Neuron (in vitro differentiated cells): ENCODE results near the gene LIN7B.

Experiments
- H2AFZ ChIP-seq: one replicate; pipeline ENCODE4 v1.6.1; 2013; ENCODE audit warnings: low read depth, mild to moderate bottlenecking, inconsistent platforms, low read length, moderate library complexity
- H3K27me3 ChIP-seq: one replicate; pipeline ENCODE4 v1.6.1; 2013; ENCODE audit warnings: low read length; ENCODE audit not compliant: insufficient read depth
- H3K36me3 ChIP-seq: one replicate; pipeline ENCODE4 v1.6.1; 2013; ENCODE audit warnings: low read length; ENCODE audit not compliant: insufficient read depth
- H3K4me1 ChIP-seq: one replicate; pipeline ENCODE4 v1.6.1; 2013; ENCODE audit warnings: low read length; ENCODE audit not compliant: insufficient read depth
- H3K4me3 ChIP-seq: 2 replicates; pipeline ENCODE4 v1.5.1; 2013; ENCODE audit warnings: mild to moderate bottlenecking, low read length, moderate library complexity
- H3K9me3 ChIP-seq: one replicate; pipeline ENCODE4 v1.6.1; 2013; ENCODE audit warnings: low read length

Gene LIN7B

GRCh38 chr19:49103331-49104085 lies 10.7 kb upstream of the LIN7B start:
- Histone ChIP-seq H3K27me3 (no peaks in the 10 kb centered on the region), H3K36me3 (peaks cover 82% of the 10 kb centered on the region), H3K4me3 (no peak overlapping the region), H2AFZ (no peak overlapping the region), H3K9me3 (no peaks in the 10 kb centered on the region), H3K4me1 (no peaks in the 10 kb centered on the region)

GRCh38 chr19:49104229-49104864 lies 9.8 kb upstream of the LIN7B start:
- Histone ChIP-seq H2AFZ (no peak overlapping the region), H3K27me3 (no peaks in the 10 kb centered on the region), H3K4me1 (no peaks in the 10 kb centered on the region), H3K9me3 (no peaks in the 10 kb centered on the region), H3K4me3 (no peak overlapping the region), H3K36me3 (peaks cover 82% of the 10 kb centered on the region)

GRCh38 chr19:49106648-49107135 lies 7.5 kb upstream of the LIN7B start:
- H3K9me3 ChIP-seq = no peaks in the 10 kb centered on the region

GRCh38 chr19:49107625-49108459 lies 6.3 kb upstream of the LIN7B start:
- Histone ChIP-seq H2AFZ (no peak overlapping the region), H3K27me3 (no peaks in the 10 kb centered on the region), H3K4me1 (no peaks in the 10 kb centered on the region), H3K4me3 (no peak overlapping the region), H3K36me3 (peaks cover 64% of the 10 kb centered on the region), H3K9me3 (no peaks in the 10 kb centered on the region)

More at GRCh38 chr19:49106648-49107135, 7.5 kb upstream of the LIN7B start:
- Histone ChIP-seq H3K36me3 (peaks cover 71% of the 10 kb centered on the region), H3K4me1 (no peaks in the 10 kb centered on the region), H3K4me3 (no peak overlapping the region), H3K27me3 (no peaks in the 10 kb centered on the region), H2AFZ (no peak overlapping the region)

- peaks cover 3% of the 10 kb centered on the region for H3K4me1 ChIP-seq
- no peak overlapping the region for H2AFZ ChIP-seq
- no peaks in the 10 kb centered on the region for H3K9me3 ChIP-seq
- no peaks in the 10 kb centered on the region for H3K27me3 ChIP-seq
- H3K4me3 ChIP-seq = no peak overlapping the region
- H3K36me3 ChIP-seq = peaks cover 55% of the 10 kb centered on the region
Observed at GRCh38 chr19:49109051-49109450, 5.1 kb upstream of the LIN7B start.

GRCh38 chr19:49109569-49110233 lies 4.5 kb upstream of the LIN7B start:
- Histone ChIP-seq H2AFZ (no peak overlapping the region), H3K27me3 (no peaks in the 10 kb centered on the region), H3K4me3 (no peak overlapping the region), H3K9me3 (no peaks in the 10 kb centered on the region), H3K36me3 (peaks cover 49% of the 10 kb centered on the region), H3K4me1 (peaks cover 3% of the 10 kb centered on the region)

- Histone ChIP-seq H3K36me3 (peaks cover 42% of the 10 kb centered on the region), H2AFZ (no peak overlapping the region), H3K4me3 (no peak overlapping the region), H3K27me3 (no peaks in the 10 kb centered on the region), H3K9me3 (no peaks in the 10 kb centered on the region), H3K4me1 (peaks cover 3% of the 10 kb centered on the region)
Observed at GRCh38 chr19:49110567-49110966, 3.6 kb upstream of the LIN7B start.

GRCh38 chr19:49111218-49111998 lies 2.8 kb upstream of the LIN7B start:
- no peak overlapping the region for H3K4me3 ChIP-seq
- H3K9me3 ChIP-seq = no peaks in the 10 kb centered on the region
- H3K27me3 ChIP-seq = no peaks in the 10 kb centered on the region
- H3K36me3 ChIP-seq = peaks cover 34% of the 10 kb centered on the region
- H3K4me1 ChIP-seq = peaks cover 3% of the 10 kb centered on the region
- H2AFZ ChIP-seq = no peak overlapping the region

- H3K4me3 ChIP-seq = peak overlapping the region; percentile 53
- peaks cover under 1% of the 10 kb centered on the region for H3K27me3 ChIP-seq
- H3K4me1 ChIP-seq = peaks cover 11% of the 10 kb centered on the region
- H2AFZ ChIP-seq = peak overlapping the region; percentile 55
- H3K9me3 ChIP-seq = no peaks in the 10 kb centered on the region
- peaks cover 2% of the 10 kb centered on the region for H3K36me3 ChIP-seq
Observed at GRCh38 chr19:49114630-49115363, 627 bp downstream of the LIN7B start.

GRCh38 chr19:49116544-49116943 lies 2.4 kb downstream of the LIN7B start:
- Histone ChIP-seq H3K27me3 (peaks cover 13% of the 10 kb centered on the region), H3K4me1 (peaks cover 13% of the 10 kb centered on the region), H2AFZ (no peak overlapping the region), H3K9me3 (no peaks in the 10 kb centered on the region), H3K4me3 (no peak overlapping the region), H3K36me3 (no peaks in the 10 kb centered on the region)

GRCh38 chr19:49117677-49118564 lies 3.8 kb downstream of the LIN7B start:
- H3K36me3 ChIP-seq = no peaks in the 10 kb centered on the region
- peaks cover 13% of the 10 kb centered on the region for H3K4me1 ChIP-seq
- H3K4me3 ChIP-seq = peak overlapping the region; percentile 89
- H3K27me3 ChIP-seq = peaks cover 13% of the 10 kb centered on the region
- no peaks in the 10 kb centered on the region for H3K9me3 ChIP-seq
- H2AFZ ChIP-seq = no peak overlapping the region
